ENCODE data around the gene SPPL3. TPM values are rescaled to one million over a fixed set of nuclear protein-coding genes. Genes with fewer than 3 reads are reported as not detected.
"Not testable (repeated sequence)": the region's sequence is repeated elsewhere in the genome, so short reads cannot be mapped to it uniquely, and the experiment has no call there.

The SPPL3 gene
- total RNA-seq, 1 donor from 2014 or later, result 29.6 TPM

- DNase-seq (ENCODE audit: low spot score), result no peak
Observed at GRCh38 chr12:120921637-120922036, 17.5 kb upstream of the SPPL3 start.

DNA sequence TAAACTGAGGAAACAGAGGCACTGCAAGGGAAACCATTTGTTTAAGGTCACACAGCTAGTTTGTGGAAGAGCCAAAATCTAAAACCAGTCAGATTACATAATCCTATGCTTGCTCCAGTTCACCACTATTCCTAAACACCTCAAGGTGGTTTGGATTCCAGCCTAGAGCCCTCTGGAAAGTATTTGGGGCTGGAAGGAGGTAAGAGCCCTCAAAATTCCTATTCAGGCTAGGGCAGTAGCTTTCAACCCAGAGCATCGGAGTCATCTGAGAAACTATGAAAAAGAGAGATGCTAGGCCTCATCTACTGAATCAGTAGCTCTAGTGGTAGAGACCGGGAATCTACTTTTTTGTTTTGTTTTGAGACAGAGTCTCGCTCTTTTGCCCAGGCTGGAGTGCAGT is 16.0 kb upstream of the SPPL3 start:
- DNase-seq (ENCODE audit: low spot score), result no peak

GRCh38 chr12:120917748-120918147 is 13.6 kb upstream of the SPPL3 start:
- DNase-seq (ENCODE audit: low spot score), result no peak

DNA sequence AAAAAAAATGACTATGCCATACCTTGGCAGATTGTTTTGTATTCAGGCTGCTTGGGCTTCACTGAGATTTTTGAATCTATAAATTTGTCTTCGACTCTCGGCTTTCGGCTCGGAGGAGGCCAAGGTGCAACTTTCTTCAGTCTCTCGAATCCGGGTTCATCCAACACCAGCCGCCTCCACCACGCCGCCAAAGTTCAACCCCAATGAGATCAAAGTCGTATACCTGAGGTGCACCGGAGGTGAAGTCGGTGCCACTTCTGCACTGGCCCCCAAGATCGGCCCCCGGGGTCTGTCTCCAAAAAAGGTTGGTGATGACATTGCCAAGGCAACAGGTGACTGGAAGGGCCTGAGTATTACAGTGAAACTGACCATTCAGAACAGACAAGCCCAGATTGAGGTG is 12.4 kb upstream of the SPPL3 start:
- no peak for DNase-seq (ENCODE audit: low spot score)

- no peak for DNase-seq (ENCODE audit: low spot score)
Observed at GRCh38 chr12:120914794-120915193, 10.6 kb upstream of the SPPL3 start.

GRCh38 chr12:120909633-120910298 is 5.6 kb upstream of the SPPL3 start:
- peak; percentile 16 for DNase-seq (ENCODE audit: low spot score)

DNA sequence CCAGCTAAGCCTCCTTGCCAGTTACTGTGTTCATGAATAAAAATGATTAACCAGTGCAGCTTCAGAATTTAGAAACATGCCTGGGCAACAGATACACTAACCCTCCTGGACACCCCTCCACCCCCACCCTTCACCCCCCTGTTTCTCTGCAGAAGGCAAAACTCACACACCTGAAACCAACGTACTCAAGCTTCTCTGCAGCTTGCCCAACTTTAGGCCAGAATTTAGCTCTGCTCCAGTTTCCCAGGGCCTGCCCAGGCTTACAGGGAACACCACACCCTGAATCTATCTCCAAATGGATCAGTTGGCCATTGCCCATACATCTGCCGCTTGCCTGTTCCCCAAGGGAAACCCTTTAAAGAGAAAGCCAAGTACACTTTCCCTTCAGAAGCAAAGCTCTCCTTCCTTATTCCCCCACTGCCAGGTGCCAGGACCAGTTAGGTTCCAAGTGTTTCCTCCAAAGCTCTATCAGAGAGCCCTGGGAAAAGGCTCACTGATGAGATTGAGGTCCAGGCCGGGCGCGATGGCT is 1.8 kb upstream of the SPPL3 start:
- DNase-seq (ENCODE audit: low spot score), result no peak

GRCh38 chr12:120903412-120904196 is 554 bp downstream of the SPPL3 start:
- peak; percentile 47 for DNase-seq (ENCODE audit: low spot score)

- DNase-seq (ENCODE audit: low spot score), result no peak
Observed at GRCh38 chr12:120902846-120903411, 1.2 kb downstream of the SPPL3 start.

DNA sequence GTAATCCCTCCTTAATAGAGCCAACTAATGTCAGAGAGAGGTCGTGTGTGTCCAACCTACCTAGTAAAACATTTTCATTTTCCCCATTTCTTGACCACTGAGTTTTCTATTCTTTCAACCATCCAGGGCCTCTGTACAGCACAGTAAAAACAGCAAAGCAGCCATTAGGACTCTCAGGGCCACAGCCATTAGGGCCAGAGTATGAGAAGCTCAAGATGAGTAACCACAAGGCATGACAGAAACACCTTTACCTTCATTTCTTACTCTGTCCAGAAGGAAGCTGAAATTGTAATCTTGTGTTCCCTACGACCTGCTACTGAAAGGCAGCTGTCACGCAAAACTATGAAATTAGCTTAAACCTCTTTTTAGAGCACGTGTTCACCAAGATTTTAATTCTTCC is 2.3 kb downstream of the SPPL3 start:
- no peak for DNase-seq (ENCODE audit: low spot score)

DNA sequence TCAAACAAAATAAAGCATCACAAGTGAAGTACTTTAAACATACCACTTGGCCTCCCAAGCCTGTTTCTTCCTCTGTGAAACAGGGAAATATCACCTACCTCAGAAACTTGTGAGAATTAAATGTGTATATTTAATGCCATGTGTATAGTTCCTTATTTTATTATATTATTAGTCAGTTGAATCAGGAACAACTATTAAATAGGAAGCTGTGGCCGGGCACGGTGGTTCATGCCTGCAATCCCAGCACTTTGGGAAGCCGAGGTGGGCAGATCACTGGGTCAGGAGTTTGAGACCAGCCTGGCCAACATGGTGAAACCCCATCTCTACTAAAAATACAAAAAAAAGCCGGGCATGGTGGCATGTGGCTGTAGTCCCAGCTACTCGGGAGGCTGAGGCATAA is 3.1 kb downstream of the SPPL3 start:
- not testable (repeated sequence) for DNase-seq (ENCODE audit: low spot score)

- DNase-seq (ENCODE audit: low spot score), result no peak
Observed at GRCh38 chr12:120895532-120895931, 8.6 kb downstream of the SPPL3 start.

DNA sequence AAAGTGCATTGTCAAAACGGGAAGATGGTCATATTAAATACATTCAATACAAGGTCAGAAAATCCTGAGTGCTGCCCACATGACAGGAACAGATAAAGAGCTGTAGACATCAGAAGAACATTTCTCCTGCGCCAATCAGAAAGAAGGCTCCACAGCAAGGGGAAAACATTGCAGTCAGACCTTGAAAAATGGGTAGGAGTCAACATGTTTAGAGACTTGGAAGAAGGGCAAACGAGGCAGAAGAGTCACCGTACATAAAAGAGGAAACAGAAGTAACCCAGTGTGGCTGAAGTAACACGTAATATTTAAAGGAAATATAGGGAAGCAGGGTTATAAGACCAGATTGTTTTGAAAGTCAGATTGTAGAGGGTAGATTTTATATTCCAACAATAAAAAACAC is 11.9 kb downstream of the SPPL3 start:
- no peak for DNase-seq (ENCODE audit: low spot score)

- peak; percentile 29 for DNase-seq (ENCODE audit: low spot score)
Observed at GRCh38 chr12:120890963-120891362, 13.2 kb downstream of the SPPL3 start.

DNA sequence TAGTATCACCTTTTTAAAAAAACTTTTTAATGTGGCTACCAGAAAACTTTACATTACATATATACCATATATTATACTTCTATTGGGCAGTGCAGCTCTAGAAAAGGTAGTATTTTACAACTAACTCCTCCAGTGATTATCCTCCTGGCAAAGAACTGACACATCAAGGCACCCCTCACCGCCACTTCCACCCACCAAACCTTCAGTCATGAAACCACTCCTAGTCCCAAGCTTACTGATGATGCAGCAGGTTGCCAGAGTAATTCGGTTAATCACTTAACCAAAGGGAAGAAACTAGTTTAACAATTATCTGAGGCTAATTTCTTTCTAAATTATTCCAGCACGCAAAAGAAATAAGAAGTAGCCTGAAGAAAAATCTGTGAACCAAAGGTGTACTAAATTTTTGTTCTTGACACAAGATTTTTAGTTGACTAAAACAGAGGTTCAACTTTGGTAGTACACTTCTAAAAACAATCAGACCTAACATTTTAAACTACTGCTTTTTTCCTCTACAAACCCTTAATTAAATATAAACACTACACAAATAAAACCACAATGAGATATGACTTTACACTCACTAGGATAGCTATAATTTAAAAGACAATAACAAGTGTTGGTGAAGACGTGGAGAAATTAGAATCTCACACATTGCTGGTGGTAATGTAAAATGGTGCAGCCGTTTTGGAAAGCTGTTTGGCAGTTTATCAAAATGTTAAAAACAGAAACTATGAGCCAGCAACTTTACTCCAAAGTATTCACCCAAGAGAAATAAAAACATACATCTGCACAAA is 16.7 kb downstream of the SPPL3 start:
- no peak for DNase-seq (ENCODE audit: low spot score)

GRCh38 chr12:120886199-120887018 is 17.7 kb downstream of the SPPL3 start:
- no peak for DNase-seq (ENCODE audit: low spot score)

DNA sequence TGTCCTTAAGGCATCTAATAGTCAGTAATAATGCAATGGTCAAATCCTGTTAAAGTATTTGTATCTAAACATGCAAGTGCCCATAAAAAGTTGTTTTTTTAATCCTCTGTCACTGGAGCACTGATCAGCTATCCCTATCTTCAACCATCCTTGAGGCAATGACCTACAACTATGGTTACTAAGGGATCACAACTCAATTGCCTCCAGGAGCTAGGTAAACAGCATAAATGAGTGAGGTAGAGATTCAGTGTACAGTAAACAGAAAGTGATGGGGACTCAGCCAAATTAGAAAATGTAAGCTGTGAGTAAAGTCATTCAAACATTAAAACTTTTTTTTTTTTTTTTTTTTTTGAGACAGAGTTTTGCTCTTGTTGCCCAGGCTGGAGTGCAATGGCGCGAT is 18.6 kb downstream of the SPPL3 start:
- no peak for DNase-seq (ENCODE audit: low spot score)

- no peak for DNase-seq (ENCODE audit: low spot score)
Observed at GRCh38 chr12:120884644-120885043, 19.5 kb downstream of the SPPL3 start.

- no peak for DNase-seq (ENCODE audit: low spot score)
Observed at GRCh38 chr12:120882055-120882555, 22.1 kb downstream of the SPPL3 start.

GRCh38 chr12:120879718-120880300 is 24.3 kb downstream of the SPPL3 start:
- DNase-seq (ENCODE audit: low spot score), result no peak
